ENCODE measurements around the gene ADNP2.

- TF ChIP-seq SNRNP70 (IDR thresholded peaks at IDR 0.05; ENCODE audit: low read depth, low read length) = no peak
- TF ChIP-seq E2F5 (CRISPR knock-in tag; conservative IDR thresholded peaks at IDR 0.05) = no peak
- no peak for TF ChIP-seq PBX3 (CRISPR knock-in tag; IDR thresholded peaks at IDR 0.05; ENCODE audit: borderline replicate concordance)
- TF ChIP-seq ZBTB38 (CRISPR knock-in tag; IDR thresholded peaks at IDR 0.05) = no peak
- TF ChIP-seq ZBTB7B (CRISPR knock-in tag; IDR thresholded peaks at IDR 0.05) = no peak
- no peak for TF ChIP-seq POLR2A (IDR thresholded peaks at IDR 0.05; ENCODE audit: insufficient read depth in 1 of 2, low read depth in 2 of 2, low read length in 2 of 2)
Observed at GRCh38 chr18:80168346-80168745, 59.3 kb downstream of the ADNP2 start.
